GM21390 (cell line): ENCODE results near the gene MICAL2.

Source experiments
- ATAC-seq: cut with Tn5 transposase; IDR thresholded peaks from one replicate; pipeline ENCODE4 v1.9.1; 2021; ENCODE audit not compliant: unreplicated experiment

Gene MICAL2

GRCh38 chr11:12241401-12241800 lies 131.0 kb downstream of the MICAL2 start:
- no peak for ATAC-seq

DNA sequence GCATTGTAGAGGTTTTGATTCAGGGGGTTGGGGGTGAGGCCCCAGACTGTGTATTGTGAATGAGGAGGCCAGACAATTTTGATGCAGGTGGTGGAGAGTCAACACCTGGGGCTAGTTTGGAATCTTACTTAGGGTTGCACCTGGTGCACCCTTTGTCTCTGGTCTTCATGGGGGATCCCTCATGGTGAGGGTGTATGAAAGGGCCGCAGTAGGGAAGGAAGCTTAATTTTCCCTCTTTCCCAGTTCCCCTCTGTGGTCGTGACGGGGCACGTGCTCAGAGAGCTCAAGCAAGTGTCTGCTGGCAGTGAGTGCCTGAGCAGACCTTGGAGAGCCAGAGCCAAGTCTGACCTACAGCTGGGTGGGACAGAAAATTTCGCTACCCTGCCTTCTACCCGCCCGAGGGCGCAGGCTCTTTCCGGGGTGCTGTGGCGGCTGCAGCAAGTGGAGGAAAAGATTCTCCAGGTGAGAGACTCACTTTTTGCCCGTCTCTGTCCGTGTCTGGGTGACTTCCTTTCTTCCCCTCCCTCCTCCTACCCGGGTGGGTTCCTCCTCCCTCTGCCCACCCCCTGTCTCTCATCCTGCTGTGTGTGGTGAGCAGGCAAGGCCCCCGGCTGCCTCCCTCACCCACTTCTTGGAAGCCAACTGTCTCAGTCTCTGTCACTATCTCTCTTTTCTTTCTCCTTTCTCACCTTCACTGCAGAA lies 131.7 kb downstream of the MICAL2 start:
- no peak for ATAC-seq

DNA sequence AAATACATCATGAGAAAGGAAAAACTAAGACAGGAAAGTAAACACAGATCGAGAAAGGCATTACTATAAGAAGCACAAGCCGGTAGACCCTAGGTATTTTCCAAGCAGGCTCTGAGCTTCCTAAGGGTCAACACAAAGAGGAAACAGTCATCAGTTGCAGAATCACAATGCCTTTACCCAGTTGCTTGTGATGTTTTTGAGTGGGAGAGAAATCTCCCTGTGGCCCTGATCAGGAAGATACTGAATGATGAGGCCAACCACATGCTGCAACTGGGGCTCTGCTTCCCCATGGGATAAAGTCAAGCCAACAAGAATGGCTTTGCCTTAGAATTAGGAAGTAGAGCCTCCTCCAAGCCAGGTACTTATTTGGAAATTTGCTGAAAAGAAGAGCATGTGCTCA lies 132.6 kb downstream of the MICAL2 start:
- no peak for ATAC-seq

DNA sequence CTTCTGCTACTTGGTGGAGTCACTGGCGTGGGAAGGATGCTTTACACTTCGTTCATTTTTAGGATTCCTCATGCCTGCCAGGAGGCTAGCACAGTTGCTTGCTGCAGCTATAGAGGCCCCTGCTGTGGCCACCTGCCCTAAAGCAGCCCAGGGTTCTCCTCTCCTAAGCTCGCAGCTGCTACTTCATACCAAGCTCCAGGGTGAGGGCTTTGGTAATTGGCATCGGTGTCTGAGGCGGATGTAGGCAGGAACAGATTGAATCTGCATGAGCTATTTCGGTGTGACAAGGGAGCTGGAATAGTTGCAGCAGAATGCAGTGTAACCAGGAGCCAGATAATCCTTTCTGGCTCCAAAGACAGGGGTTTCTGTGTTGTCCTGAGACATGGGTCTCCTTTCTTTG lies 133.1 kb downstream of the MICAL2 start:
- no peak for ATAC-seq

DNA sequence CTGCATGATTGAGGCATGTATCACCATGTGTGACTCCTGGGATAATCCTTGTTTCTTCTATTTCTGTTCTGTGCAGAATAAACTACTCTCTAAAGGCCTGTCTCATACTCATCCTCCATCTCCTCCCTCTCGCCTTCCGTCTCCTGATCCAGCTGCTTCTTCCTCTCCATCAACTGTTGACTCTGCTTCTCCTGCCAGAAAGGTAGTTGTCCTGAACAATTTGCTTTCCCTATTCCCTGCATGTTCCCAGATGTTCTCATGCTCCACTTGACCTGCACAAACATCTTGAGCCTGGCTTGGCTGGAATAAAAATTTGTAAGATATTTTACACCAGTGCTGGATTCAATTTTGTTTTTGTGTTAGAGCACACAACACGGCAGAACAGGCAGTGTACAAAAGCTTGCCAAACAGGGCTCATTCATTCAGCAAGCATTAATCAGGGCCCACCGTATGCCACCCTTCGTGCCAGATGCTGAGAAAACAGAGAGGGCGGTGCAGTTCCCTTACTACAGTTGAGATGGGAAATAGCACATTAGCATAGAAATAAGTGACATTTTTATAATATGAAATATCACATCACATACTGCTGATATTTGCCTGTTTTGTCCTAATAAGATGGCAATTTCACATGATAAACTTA lies 133.6 kb downstream of the MICAL2 start:
- ATAC-seq, result no peak

GRCh38 chr11:12245091-12245490 lies 134.7 kb downstream of the MICAL2 start:
- no peak for ATAC-seq

- no peak for ATAC-seq
Measured at GRCh38 chr11:12245549-12246016, 135.2 kb downstream of the MICAL2 start.

DNA sequence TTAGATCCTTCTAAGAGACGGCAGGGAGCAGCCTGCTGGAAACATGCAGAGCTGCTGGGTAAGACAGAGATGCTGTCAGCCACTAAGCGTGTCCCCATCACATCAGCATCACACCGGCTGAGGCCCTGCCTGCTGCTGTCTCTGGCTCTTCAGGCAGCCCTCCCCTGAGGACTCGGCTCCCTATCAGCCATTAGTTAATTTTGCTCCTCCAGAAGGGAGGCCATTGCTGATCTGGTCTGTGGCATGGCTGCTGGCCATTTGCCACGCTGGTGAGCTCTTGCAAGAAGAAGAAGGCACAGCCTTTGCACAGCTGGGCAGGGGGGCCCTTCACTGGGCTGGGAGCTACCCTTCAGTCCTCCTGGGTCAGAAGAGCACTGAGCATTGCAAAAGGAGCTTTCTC lies 135.8 kb downstream of the MICAL2 start:
- no peak for ATAC-seq

- ATAC-seq, result no peak
Measured at GRCh38 chr11:12246989-12247388, 136.6 kb downstream of the MICAL2 start.

DNA sequence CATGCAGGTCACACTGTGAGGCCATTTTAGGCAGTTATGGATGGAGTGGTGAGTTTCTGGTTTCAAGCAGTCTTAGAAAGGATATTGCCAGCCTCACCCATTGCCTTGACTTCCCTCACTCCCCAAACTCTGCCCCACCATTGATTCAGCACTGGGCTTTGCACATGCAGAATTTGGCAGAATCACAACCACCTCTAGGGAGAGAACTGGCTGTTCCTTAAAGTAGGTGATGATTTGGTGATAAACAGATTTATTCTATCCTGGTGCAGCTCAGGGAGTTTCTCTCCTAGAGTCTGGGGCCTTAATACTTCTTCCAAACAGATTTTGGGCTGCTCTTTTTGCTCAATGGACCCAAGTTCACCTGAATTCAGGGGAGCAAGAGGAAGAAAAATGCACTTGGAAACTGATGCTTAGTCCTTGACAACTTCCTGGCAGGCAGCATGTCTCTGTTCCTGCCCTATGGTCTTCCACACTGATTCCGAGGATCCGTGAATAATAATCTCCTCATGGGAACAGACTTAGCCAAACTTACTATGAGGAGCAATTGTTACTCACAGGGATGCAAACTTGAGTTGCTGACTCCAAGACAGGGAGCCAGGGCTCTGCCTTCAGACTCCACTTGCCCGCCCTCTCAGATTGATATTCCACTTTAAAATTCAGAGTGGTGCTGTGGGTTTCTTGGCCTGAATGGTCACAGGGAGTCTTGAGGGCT lies 137.3 kb downstream of the MICAL2 start:
- no peak for ATAC-seq

- ATAC-seq, result no peak
Measured at GRCh38 chr11:12248330-12248729, 137.9 kb downstream of the MICAL2 start.

- no peak for ATAC-seq
Measured at GRCh38 chr11:12249590-12250260, 139.3 kb downstream of the MICAL2 start.

DNA sequence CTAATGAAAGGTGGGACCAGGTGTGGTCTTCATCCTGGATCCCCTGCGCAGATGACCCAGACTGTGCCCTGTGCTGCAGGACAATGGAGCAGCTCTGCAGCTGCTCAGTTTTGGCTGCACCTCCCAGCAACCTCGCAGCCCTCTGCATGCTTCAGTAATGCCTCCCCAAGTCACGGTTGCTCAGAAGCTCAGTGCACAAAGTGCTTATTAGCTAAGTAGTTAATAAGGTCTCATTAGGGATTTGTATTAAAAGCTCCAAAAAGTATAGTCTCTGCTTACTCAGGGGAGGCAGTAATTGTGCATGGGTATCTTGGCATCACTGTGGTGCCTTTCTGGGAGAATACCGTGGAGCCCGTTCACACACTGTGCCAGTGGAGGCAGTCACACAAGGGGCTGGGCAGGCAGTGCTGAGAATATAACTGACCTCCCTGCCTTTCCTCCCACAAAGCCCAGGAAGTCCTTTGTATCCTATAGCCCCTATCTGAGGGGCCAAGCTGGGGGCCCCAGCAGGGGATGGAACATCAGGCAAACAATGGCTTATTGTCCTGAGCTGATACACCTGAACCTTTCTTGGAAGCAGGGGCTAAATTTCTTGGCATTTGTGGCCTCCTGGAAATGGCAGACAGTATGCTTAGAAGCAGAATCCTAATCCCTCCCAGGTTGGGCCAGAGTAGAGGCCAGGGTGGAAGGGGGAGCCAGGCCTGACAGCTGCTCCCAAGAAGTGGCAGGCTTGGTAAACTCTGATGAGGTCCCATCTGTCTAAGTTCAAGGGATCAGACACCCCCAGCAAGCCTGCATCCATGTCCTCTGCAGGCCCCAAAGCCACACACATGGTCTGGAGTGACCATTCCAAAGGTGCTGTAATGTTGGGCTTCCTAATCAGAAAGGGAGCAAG lies 141.5 kb downstream of the MICAL2 start:
- no peak for ATAC-seq

GRCh38 chr11:12253843-12254281 lies 143.5 kb downstream of the MICAL2 start:
- no peak for ATAC-seq

GRCh38 chr11:12258451-12258850 lies 148.1 kb downstream of the MICAL2 start:
- ATAC-seq, result no peak

GRCh38 chr11:12259956-12260355 lies 149.6 kb downstream of the MICAL2 start:
- ATAC-seq, result no peak

DNA sequence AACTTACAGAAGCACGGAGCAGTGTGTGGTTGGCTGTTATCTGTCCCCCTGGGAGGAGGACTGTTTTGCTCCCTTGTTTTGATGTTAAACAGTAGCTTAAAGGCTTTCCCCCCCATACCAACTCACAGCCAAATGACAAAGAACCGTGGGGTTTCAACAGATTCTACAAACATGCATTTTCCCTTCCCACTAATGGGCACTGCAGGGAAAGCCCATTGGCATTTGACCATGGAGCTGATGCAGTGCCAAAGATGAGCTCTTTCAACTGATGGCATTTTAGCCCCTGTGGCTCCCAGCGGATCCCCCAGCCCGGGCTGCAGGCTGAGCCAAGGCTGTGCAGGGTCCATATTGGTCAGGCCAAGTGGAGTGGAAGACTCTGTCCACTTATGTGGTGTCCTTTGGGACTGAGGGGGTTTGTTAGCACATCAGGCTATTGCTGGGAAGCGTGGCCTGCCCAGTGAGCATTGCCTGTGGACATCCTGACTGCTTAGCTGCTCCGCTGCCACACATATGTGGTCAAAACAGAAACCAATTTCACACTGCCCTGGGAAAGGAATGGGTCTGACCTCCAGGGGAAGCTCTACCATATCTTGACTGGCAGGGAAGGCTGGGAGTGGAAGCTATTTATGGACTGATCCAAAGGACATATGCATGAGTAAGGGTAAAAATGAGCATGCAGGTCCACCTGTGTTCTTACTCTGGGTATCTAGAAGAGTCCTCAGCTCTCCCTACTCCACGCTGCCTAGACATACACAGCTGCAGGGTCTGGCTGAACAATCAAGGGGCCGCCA lies 150.5 kb downstream of the MICAL2 start:
- no peak for ATAC-seq

- no peak for ATAC-seq
Measured at GRCh38 chr11:12261551-12261950, 151.2 kb downstream of the MICAL2 start.

GRCh38 chr11:12263141-12263693 lies 152.8 kb downstream of the MICAL2 start:
- ATAC-seq, result no peak
